Spleen (tissue), 11 donors: Measurements from ENCODE around the gene BRCA2. TPM values are rescaled to one million over a fixed set of nuclear protein-coding genes. Genes with fewer than 3 reads are reported as not detected.

Experiments
- DNase-seq: peaks from one replicate; pipeline ENCODE4 v3.0.0-alpha.2; 2020
- H3K27ac ChIP-seq, 8 donors: fragments of 200-600 bp; sonication (generic) in 7 of 8; 1 replicate in 4 of 8; 2 replicates in 4 of 8; pipeline versions ENCODE4 v1.5.0 to v1.8.0; 2016 to 2021; ENCODE audit warnings: inconsistent platforms in 4 of 8, mild to moderate bottlenecking in 4 of 8, moderate library complexity in 1 of 8
- H3K27me3 ChIP-seq, 7 donors: fragments of 200-600 bp; sonication (generic) in 6 of 7; replicated peaks in 1 of 7; 1 replicate in 4 of 7; 2 replicates in 3 of 7; pipeline versions ENCODE4 v1.5.0 to v1.8.0; 2016 to 2021; ENCODE audit warnings: inconsistent platforms in 3 of 7, mild to moderate bottlenecking in 1 of 7
- H3K36me3 ChIP-seq, 6 donors: fragments of 200-600 bp; sonication (generic) in 5 of 6; 1 replicate in 4 of 6; 2 replicates in 2 of 6; pipeline versions ENCODE4 v1.5.0 to v1.8.0; 2016 to 2021; ENCODE audit warnings: inconsistent platforms in 2 of 6
- H3K4me1 ChIP-seq, 6 donors: fragments of 200-600 bp; sonication (generic) in 5 of 6; 1 replicate in 3 of 6; 2 replicates in 3 of 6; pipeline versions ENCODE4 v1.5.0 to v1.8.0; 2016 to 2021; ENCODE audit warnings: inconsistent platforms in 3 of 6
- H3K4me3 ChIP-seq, 8 donors: fragments of 200-600 bp; sonication (generic) in 7 of 8; 1 replicate in 4 of 8; 2 replicates in 4 of 8; pipeline versions ENCODE4 v1.5.0 to v1.8.0; 2016 to 2021; ENCODE audit warnings: inconsistent platforms in 4 of 8, mild to moderate bottlenecking in 4 of 8, moderate library complexity in 2 of 8
- H3K9me3 ChIP-seq, 8 donors: fragments of 200-600 bp; sonication (generic) in 7 of 8; 1 replicate in 4 of 8; 2 replicates in 4 of 8; pipeline versions ENCODE4 v1.5.0 to v1.8.0; 2016 to 2021; ENCODE audit warnings: inconsistent platforms in 4 of 8
- POLR2A ChIP-seq, 3 donors: fragments of 450-650 bp; IDR thresholded peaks; one replicate each; pipeline ENCODE4 v1.5.1; 2017; ENCODE audit warnings: antibody characterized with exemption in 3 of 3, mild to moderate bottlenecking in 1 of 3
- POLR2AphosphoS5 ChIP-seq, 3 donors: sonication (generic); formaldehyde crosslinking; IDR thresholded peaks; one replicate each; pipeline ENCODE4 v1.5.1; 2017; ENCODE audit warnings: antibody characterized with exemption in 3 of 3
- WGBS, 5 donors: extraction: QIAGEN DNeasy Blood & Tissue Kit in 3 of 5; methylation state at CpG; one replicate each; pipeline versions ENCODE4 v1.1.5 to v1.1.7; 2013 to 2018; 5-methylcytosine and 5-hydroxymethylcytosine counted together
- intact Hi-C: fragments of 100-400 bp; cut with DNase I; formaldehyde crosslinking; loops from one replicate; pipeline ENCODE4 v1.15.0; 2023; ENCODE audit warnings: low total_unique reads
- polyA plus RNA-seq, 3 donors: library from polyadenylated mRNA; stranded (reverse); fragments of 200-250 nt; gene quantifications; one replicate each; pipeline ENCODE4 v1.2.1, GENCODE V29; 2013
- total RNA-seq, 7 donors: library from RNA; depleted of rRNA in 3 of 7; stranded (reverse); fragments of >200 nt in 3 of 7; fragmentation: NEBNext Ultra II Directional in 4 of 7; extraction: Animal tissue kit (Norgen Biotek cat#: 25700) in 4 of 7; gene quantifications; one replicate each; pipeline versions ENCODE4 v1.1.0 to v1.2.1, GENCODE V29; 2016 to 2021
- TF ChIP-seq, protein P1 (sequence below), 11 experiments: fragments of 200-600 bp in 7 of 11; fragments of 450-650 bp in 4 of 11; sonication (generic) in 4 of 11; IDR thresholded peaks in 8 of 11; conservative IDR thresholded peaks in 3 of 11; 1 replicate in 7 of 11; 2 replicates in 4 of 11; pipeline versions ENCODE4 v1.4.0 to v1.8.0; 2016 to 2021; ENCODE audit warnings: antibody characterized with exemption in 11 of 11, inconsistent platforms in 4 of 11, mild to moderate bottlenecking in 1 of 11
- donor health status: healthy with polysubstance abuse.
- donor health status: DM: no; HTN: no; CAD: no; lungs with moderate emphysema.
- donor health status: DM: no; HTN: no; CAD: no.
- donor health status: Bipolar disorder and iron deficiency.
- donor health status: healthy.
- donor health status: DM: no; HTN: no; CAD: no.
- donor health status: DM: yes; HTN: yes; CAD: no.

Gene BRCA2
- total and polyA plus RNA-seq, 10 donors, result 0.35 to 11.2 (median 6.1) TPM

DNA sequence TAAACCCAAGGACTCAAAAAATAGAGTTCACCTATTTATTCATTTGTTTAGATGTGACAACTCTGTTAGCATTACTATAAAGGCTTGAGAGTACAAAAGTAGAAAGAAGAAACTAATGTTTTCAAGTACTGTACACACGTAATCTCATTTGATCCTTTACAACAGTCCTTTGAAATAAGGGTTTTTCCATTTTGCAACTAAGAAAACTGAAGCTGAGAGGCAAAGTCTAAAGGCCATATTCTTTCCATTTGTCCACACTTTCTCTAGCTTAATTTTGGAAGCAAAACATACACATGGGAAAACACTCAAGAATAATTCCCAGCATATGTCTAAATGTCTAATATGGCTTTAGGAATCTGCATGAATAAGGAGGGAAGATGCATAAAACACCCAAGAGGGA, 34.2 kb upstream of the BRCA2 start:
- Histone ChIP-seq H3K9me3 (no peaks in the 10 kb centered on the region), H3K27me3 (no peaks in the 10 kb centered on the region), H3K4me1 (no peaks in the 10 kb centered on the region), H3K4me3 (no peak overlapping the region), H3K27ac (no peak overlapping the region), H3K36me3 (peaks cover 0 to 72% (median 5%) of the 10 kb centered on the region in 6 donors)
- DNase-seq, result no peak
- 80 to 93% (median 91%) methylated on average over 1 of the region's 1 CpG for WGBS, 5 donors
- TF ChIP-seq POLR2AphosphoS5 (IDR thresholded peaks at IDR 0.05) (no peak), POLR2A (IDR thresholded peaks at IDR 0.05) (no peak)
- TF ChIP-seq, protein P1, sequence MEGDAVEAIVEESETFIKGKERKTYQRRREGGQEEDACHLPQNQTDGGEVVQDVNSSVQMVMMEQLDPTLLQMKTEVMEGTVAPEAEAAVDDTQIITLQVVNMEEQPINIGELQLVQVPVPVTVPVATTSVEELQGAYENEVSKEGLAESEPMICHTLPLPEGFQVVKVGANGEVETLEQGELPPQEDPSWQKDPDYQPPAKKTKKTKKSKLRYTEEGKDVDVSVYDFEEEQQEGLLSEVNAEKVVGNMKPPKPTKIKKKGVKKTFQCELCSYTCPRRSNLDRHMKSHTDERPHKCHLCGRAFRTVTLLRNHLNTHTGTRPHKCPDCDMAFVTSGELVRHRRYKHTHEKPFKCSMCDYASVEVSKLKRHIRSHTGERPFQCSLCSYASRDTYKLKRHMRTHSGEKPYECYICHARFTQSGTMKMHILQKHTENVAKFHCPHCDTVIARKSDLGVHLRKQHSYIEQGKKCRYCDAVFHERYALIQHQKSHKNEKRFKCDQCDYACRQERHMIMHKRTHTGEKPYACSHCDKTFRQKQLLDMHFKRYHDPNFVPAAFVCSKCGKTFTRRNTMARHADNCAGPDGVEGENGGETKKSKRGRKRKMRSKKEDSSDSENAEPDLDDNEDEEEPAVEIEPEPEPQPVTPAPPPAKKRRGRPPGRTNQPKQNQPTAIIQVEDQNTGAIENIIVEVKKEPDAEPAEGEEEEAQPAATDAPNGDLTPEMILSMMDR (IDR thresholded peaks at IDR 0.05 in 8 of 11, conservative IDR thresholded peaks at IDR 0.05 in 3 of 11), result no peak
- intact Hi-C loops, result no loop called here

DNA sequence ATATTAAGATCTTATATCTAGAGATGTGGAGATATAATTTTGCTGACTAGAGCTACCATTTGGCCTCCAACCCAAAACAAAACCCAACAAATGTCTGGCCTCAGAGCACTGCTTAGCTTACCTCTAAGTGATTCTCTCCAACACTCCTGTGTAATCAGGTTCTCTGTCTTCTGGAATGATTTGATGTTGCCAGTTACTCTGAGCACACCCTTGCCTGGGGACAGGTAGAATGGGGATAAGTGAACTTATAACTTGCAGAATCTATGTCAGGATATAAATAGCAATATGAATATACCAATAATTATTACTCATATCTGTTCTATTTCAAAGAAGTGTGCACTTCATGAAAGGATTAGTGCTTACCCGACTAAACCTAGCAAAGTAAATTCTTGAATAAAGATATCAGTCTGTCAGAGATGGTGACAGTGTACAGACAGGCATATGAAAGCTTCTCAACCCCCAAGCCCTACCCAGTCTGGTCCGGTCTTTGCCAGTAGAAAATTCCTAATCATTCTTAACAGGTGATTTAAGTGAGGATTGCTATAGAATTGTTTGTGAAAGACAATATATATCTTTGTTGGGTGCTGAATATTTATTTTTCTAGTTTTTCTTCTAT, 33.1 kb upstream of the BRCA2 start:
- DNase-seq, result no peak
- Histone ChIP-seq H3K4me3 (no peak overlapping the region), H3K27ac (no peak overlapping the region), H3K27me3 (no peaks in the 10 kb centered on the region), H3K36me3 (peaks cover 0 to 61% (median 5%) of the 10 kb centered on the region in 6 donors), H3K4me1 (no peaks in the 10 kb centered on the region), H3K9me3 (no peaks in the 10 kb centered on the region)
- TF ChIP-seq POLR2AphosphoS5 (IDR thresholded peaks at IDR 0.05) (no peak), POLR2A (IDR thresholded peaks at IDR 0.05) (no peak)
- TF ChIP-seq, protein P1 (IDR thresholded peaks at IDR 0.05 in 8 of 11, conservative IDR thresholded peaks at IDR 0.05 in 3 of 11), result no peak
- WGBS, 5 donors, result 86 to 99% (median 91%) methylated on average over 2 of the region's 2 CpGs
- intact Hi-C loops, result no loop called here

DNA sequence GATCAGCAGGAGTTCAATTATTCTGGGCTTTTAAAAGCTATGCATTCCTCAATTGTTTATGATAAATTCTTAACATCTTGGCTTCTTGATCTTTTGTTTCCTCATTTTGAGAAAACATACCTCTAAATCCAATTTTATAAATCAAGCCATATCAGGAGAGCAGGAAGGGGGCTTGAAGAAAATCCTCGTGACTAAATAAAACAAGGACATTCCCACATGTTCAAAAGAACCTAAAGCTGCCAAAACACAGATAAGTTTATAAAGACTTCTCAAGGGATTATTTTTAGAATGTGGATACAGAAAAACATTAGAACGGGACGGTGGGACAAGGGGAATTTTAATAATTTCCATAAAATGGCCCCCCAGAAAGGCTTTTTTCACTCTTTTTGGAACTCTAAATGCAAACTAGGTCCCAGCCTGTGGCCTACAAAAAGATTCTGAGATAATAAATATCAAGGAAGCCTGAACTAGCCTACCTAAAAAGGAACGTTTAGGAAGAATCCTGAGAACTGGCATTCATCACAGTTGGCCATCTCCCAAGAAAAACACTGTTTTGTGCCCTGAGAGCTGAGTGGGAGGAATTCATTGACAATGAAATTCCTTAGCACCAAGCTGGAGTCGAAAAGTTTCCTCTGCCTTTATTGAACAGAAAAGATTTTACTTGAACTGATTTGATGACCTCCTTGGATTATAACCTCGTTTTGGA, 30.2 kb upstream of the BRCA2 start:
- H3K27ac ChIP-seq, result no peak overlapping the region
- H3K36me3 ChIP-seq, result peaks cover 0 to 42% (median 0%) of the 10 kb centered on the region in 6 donors
- H3K27me3 ChIP-seq, result no peaks in the 10 kb centered on the region
- no peaks in the 10 kb centered on the region for H3K4me1 ChIP-seq
- WGBS, 5 donors, result 57 to 74% (median 73%) methylated on average over 6 of the region's 6 CpGs
- TF ChIP-seq POLR2AphosphoS5 (IDR thresholded peaks at IDR 0.05), result no peak
- TF ChIP-seq, protein P1 (IDR thresholded peaks at IDR 0.05 in 8 of 11, conservative IDR thresholded peaks at IDR 0.05 in 3 of 11), result no peak
- no peak for TF ChIP-seq POLR2A (IDR thresholded peaks at IDR 0.05)
- H3K9me3 ChIP-seq, result no peaks in the 10 kb centered on the region
- DNase-seq, result no peak
- intact Hi-C loops, result no loop called here
- H3K4me3 ChIP-seq, result no peak overlapping the region

DNA sequence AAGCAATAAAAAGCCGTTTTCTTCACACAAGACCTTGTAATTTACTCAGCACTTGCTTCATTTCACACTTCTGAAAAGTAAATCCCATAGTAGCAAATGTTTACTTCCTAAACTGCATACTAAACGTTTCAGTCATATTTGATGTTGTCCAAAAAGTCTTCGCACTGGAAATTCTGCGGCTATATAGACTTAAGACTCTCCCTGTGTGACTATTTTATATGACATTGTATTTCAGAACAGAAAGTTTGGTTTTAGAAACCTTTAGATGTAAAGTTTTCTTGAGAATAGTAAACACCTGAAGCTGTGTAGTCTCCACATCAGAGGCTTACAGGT, 29.7 kb upstream of the BRCA2 start:
- Histone ChIP-seq H3K36me3 (peaks cover 0 to 42% (median 0%) of the 10 kb centered on the region in 6 donors), H3K4me1 (no peaks in the 10 kb centered on the region), H3K27ac (no peak overlapping the region), H3K4me3 (no peak overlapping the region), H3K9me3 (no peaks in the 10 kb centered on the region), H3K27me3 (no peaks in the 10 kb centered on the region)
- TF ChIP-seq POLR2AphosphoS5 (IDR thresholded peaks at IDR 0.05), result no peak
- TF ChIP-seq, protein P1 (IDR thresholded peaks at IDR 0.05 in 8 of 11, conservative IDR thresholded peaks at IDR 0.05 in 3 of 11), result no peak
- TF ChIP-seq POLR2A (IDR thresholded peaks at IDR 0.05), result no peak
- DNase-seq, result no peak
- WGBS, 5 donors, result 68 to 85% (median 80%) methylated on average over 4 of the region's 4 CpGs
- intact Hi-C loops, result no loop called here
